Progenitor cell of endocrine pancreas (in vitro differentiated cells): ENCODE measurements around the gene EVA1C. TPM values are rescaled to one million over a fixed set of nuclear protein-coding genes. Genes with fewer than 3 reads are reported as not detected.

ENCODE experiments used
- DNase-seq: peaks from one replicate; pipeline ENCODE4 v3.0.0; 2021; ENCODE audit warnings: low spot score; ENCODE audit not compliant: unreplicated experiment
- H3K27ac Mint-ChIP-seq: 2 replicates; pipeline ENCODE4 v1.8.0; 2021; ENCODE audit warnings: mild to moderate bottlenecking, moderate library complexity, mixed read lengths
- H3K27me3 Mint-ChIP-seq: 2 replicates; pipeline ENCODE4 v1.8.0; 2021; ENCODE audit warnings: mixed read lengths
- H3K36me3 Mint-ChIP-seq: 2 replicates; pipeline ENCODE4 v1.8.0; 2022; ENCODE audit warnings: mixed read lengths; ENCODE audit not compliant: insufficient read depth
- H3K4me1 Mint-ChIP-seq: 2 replicates; pipeline ENCODE4 v1.8.0; 2021; ENCODE audit warnings: low read depth, mixed read lengths
- H3K4me3 Mint-ChIP-seq: 2 replicates; pipeline ENCODE4 v1.8.0; 2021; ENCODE audit warnings: low read depth, mild to moderate bottlenecking, moderate library complexity, mixed read lengths
- H3K9me3 Mint-ChIP-seq: 2 replicates; pipeline ENCODE4 v1.8.0; 2021; ENCODE audit warnings: low read depth, mixed read lengths
- CTCF ChIP-seq: fragments of 200-600 bp; sonication (generic); IDR thresholded peaks from one replicate; pipeline ENCODE4 v1.5.0; 2021; ENCODE audit warnings: antibody characterized with exemption, mild to moderate bottlenecking; ENCODE audit not compliant: unreplicated experiment
- total RNA-seq: library from RNA; stranded (reverse); gene quantifications from 2 replicates; pipeline ENCODE4 v1.2.1, GENCODE V29; 2021

The EVA1C gene
- total RNA-seq, 1 donor from 2014 or later, result not detected

- Mint-ChIP-seq H3K27me3 (no peaks in the 10 kb centered on the region), H3K27ac (no peak overlapping the region), H3K9me3 (no peaks in the 10 kb centered on the region), H3K4me1 (no peaks in the 10 kb centered on the region), H3K4me3 (no peak overlapping the region), H3K36me3 (no peaks in the 10 kb centered on the region)
- no peak for TF ChIP-seq CTCF
- DNase-seq, result no peak
Observed at GRCh38 chr21:32514275-32515055, 102.0 kb downstream of the EVA1C start.

GRCh38 chr21:32515874-32516273, 103.4 kb downstream of the EVA1C start:
- no peaks in the 10 kb centered on the region for H3K27me3 Mint-ChIP-seq
- no peaks in the 10 kb centered on the region for H3K36me3 Mint-ChIP-seq
- no peaks in the 10 kb centered on the region for H3K4me1 Mint-ChIP-seq
- TF ChIP-seq CTCF, result no peak
- H3K9me3 Mint-ChIP-seq, result no peaks in the 10 kb centered on the region
- no peak for DNase-seq
- H3K27ac Mint-ChIP-seq, result no peak overlapping the region
- H3K4me3 Mint-ChIP-seq, result no peak overlapping the region

- no peak for TF ChIP-seq CTCF
- Mint-ChIP-seq H3K4me1 (no peaks in the 10 kb centered on the region), H3K4me3 (no peak overlapping the region), H3K36me3 (no peaks in the 10 kb centered on the region), H3K9me3 (no peaks in the 10 kb centered on the region), H3K27me3 (no peaks in the 10 kb centered on the region), H3K27ac (no peak overlapping the region)
- DNase-seq, result no peak
Observed at GRCh38 chr21:32516756-32517649, 104.5 kb downstream of the EVA1C start.

GRCh38 chr21:32519945-32520874, 107.7 kb downstream of the EVA1C start:
- Mint-ChIP-seq H3K4me3 (no peak overlapping the region), H3K4me1 (peaks cover 3% of the 10 kb centered on the region), H3K27me3 (no peaks in the 10 kb centered on the region), H3K36me3 (no peaks in the 10 kb centered on the region), H3K9me3 (no peaks in the 10 kb centered on the region), H3K27ac (peak overlapping the region; percentile 42)
- TF ChIP-seq CTCF, result no peak
- no peak for DNase-seq
